WTC11 (cell line): ENCODE measurements around the gene PLPP2.

Experiments used
- FOXK1 ChIP-seq: sonication (generic); formaldehyde crosslinking; IDR thresholded peaks from 2 replicates; pipeline ENCODE4 v1.8.0; 2022; ENCODE audit warnings: mild to moderate bottlenecking, moderate library complexity, missing genetic modification reagents
- JUN ChIP-seq: sonication (generic); formaldehyde crosslinking; IDR thresholded peaks from 2 replicates; pipeline ENCODE4 v1.8.0; 2023; ENCODE audit warnings: mild to moderate bottlenecking, missing genetic modification reagents
- MXD4 ChIP-seq: fragments of 250-450 bp; sonication (Bioruptor Pico); IDR thresholded peaks from 2 replicates; pipeline ENCODE4 v1.8.0; 2021; ENCODE audit warnings: mild to moderate bottlenecking, moderate library complexity, borderline replicate concordance
- RELA ChIP-seq: sonication (generic); formaldehyde crosslinking; IDR thresholded peaks from 2 replicates; pipeline ENCODE4 v1.8.1; 2022; ENCODE audit warnings: missing genetic modification reagents, mild to moderate bottlenecking, borderline replicate concordance
- TF ChIP-seq, protein P1 (sequence below): fragments of 200-600 bp; IDR thresholded peaks from 2 replicates; pipeline ENCODE4 v1.8.0; 2022; ENCODE audit warnings: antibody characterized with exemption
- TF ChIP-seq, protein P2 (sequence below): sonication (generic); formaldehyde crosslinking; IDR thresholded peaks from 2 replicates; pipeline ENCODE4 v1.8.0; 2022; ENCODE audit warnings: mild to moderate bottlenecking, missing genetic modification reagents
- TF ChIP-seq, protein P3 (sequence below): sonication (generic); formaldehyde crosslinking; IDR thresholded peaks from 2 replicates; pipeline ENCODE4 v1.8.1; 2023; ENCODE audit warnings: mild to moderate bottlenecking, missing genetic modification reagents, moderate library complexity
- TF ChIP-seq, protein P4 (sequence below): fragments of 250-450 bp; sonication (Bioruptor Pico); IDR thresholded peaks from 2 replicates; pipeline ENCODE4 v1.8.0; 2021; ENCODE audit warnings: mild to moderate bottlenecking

DNA sequence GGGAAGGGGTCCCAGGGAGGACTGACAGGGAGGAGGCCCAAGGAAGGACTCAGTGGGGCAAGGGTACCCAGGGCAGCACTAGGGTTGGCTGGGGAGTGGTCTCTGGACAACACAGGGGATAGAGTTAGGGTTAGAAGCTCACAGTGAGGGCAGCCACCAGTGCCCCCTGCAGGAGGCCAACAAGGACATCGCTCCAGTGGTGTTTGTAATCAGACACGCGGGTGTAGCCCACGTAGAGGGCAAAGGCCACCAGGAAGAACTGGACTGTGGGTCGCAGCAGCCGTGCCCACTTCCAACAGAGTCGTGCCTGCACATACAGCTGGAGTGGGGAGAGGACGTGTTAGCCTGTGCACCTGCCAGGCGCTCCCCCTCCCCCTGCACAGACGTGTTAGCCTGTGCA, 9.2 kb downstream of the PLPP2 start:
- TF ChIP-seq RELA (CRISPR knock-in tag) (no peak), FOXK1 (CRISPR knock-in tag) (no peak), JUN (CRISPR knock-in tag) (no peak), MXD4 (no peak)
- TF ChIP-seq, protein P1, sequence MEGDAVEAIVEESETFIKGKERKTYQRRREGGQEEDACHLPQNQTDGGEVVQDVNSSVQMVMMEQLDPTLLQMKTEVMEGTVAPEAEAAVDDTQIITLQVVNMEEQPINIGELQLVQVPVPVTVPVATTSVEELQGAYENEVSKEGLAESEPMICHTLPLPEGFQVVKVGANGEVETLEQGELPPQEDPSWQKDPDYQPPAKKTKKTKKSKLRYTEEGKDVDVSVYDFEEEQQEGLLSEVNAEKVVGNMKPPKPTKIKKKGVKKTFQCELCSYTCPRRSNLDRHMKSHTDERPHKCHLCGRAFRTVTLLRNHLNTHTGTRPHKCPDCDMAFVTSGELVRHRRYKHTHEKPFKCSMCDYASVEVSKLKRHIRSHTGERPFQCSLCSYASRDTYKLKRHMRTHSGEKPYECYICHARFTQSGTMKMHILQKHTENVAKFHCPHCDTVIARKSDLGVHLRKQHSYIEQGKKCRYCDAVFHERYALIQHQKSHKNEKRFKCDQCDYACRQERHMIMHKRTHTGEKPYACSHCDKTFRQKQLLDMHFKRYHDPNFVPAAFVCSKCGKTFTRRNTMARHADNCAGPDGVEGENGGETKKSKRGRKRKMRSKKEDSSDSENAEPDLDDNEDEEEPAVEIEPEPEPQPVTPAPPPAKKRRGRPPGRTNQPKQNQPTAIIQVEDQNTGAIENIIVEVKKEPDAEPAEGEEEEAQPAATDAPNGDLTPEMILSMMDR = no peak
- TF ChIP-seq, protein P2, sequence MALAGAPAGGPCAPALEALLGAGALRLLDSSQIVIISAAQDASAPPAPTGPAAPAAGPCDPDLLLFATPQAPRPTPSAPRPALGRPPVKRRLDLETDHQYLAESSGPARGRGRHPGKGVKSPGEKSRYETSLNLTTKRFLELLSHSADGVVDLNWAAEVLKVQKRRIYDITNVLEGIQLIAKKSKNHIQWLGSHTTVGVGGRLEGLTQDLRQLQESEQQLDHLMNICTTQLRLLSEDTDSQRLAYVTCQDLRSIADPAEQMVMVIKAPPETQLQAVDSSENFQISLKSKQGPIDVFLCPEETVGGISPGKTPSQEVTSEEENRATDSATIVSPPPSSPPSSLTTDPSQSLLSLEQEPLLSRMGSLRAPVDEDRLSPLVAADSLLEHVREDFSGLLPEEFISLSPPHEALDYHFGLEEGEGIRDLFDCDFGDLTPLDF (CRISPR knock-in tag) = no peak
- TF ChIP-seq, protein P3, sequence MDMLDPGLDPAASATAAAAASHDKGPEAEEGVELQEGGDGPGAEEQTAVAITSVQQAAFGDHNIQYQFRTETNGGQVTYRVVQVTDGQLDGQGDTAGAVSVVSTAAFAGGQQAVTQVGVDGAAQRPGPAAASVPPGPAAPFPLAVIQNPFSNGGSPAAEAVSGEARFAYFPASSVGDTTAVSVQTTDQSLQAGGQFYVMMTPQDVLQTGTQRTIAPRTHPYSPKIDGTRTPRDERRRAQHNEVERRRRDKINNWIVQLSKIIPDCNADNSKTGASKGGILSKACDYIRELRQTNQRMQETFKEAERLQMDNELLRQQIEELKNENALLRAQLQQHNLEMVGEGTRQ = no peak
- TF ChIP-seq, protein P4, sequence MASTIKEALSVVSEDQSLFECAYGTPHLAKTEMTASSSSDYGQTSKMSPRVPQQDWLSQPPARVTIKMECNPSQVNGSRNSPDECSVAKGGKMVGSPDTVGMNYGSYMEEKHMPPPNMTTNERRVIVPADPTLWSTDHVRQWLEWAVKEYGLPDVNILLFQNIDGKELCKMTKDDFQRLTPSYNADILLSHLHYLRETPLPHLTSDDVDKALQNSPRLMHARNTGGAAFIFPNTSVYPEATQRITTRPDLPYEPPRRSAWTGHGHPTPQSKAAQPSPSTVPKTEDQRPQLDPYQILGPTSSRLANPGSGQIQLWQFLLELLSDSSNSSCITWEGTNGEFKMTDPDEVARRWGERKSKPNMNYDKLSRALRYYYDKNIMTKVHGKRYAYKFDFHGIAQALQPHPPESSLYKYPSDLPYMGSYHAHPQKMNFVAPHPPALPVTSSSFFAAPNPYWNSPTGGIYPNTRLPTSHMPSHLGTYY (CRISPR knock-in tag) = no peak
